ENCODE results near the gene ALOX15B.

Gene ALOX15B

GRCh38 chr17:8087075-8087951, 48.5 kb downstream of the ALOX15B start, which contains the start of gene ALOX12B:
ALOX12B (minus strand) TSS chr17:8087716; CDS start chr17:8087442, 274 bp downstream.
- DNase-seq = no peak

GRCh38 chr17:8087952-8088230, 49.0 kb downstream of the ALOX15B start:
- DNase-seq = no peak

- no peak for DNase-seq
These were observed 50.9 kb downstream of the ALOX15B start for GRCh38 chr17:8089728-8090127.

GRCh38 chr17:8091033-8091687, 52.3 kb downstream of the ALOX15B start:
- DNase-seq = no peak

- no peak for DNase-seq
These were observed 56.5 kb downstream of the ALOX15B start for GRCh38 chr17:8095361-8095760.

GRCh38 chr17:8096541-8096940, 57.7 kb downstream of the ALOX15B start:
- no peak for DNase-seq

All from NK-92 treated with Interleukin-12 subunit alpha and Interleukin-12 subunit beta, amount 100 ng/mL, for 24 hours (cell line).